Activated CD8-positive, alpha-beta T cell treated with anti-CD3 and anti-CD28 coated beads for 36 hours (primary cell): ENCODE measurements around the gene RPS5. TPM values are rescaled to one million over a fixed set of nuclear protein-coding genes. Genes with fewer than 3 reads are reported as not detected.
"Not testable (repeated sequence)": the region's sequence is repeated elsewhere in the genome, so short reads cannot be mapped to it uniquely, and the experiment has no call there.

Source experiments
- ATAC-seq: fragments of 200-7000 bp; cut with Tn5 transposase; one replicate; pipeline ENCODE4 v1.10.0; 2021; ENCODE audit warnings: mild to moderate bottlenecking, moderate library complexity
- CTCF ChIA-PET: fragments of 350-600 bp; sonication (Branson Sonifier 250); formaldehyde crosslinking; loops from one replicate; lab custom pipeline; 2021; ENCODE audit warnings: antibody characterized with exemption; lab: Charles Lee
- POLR2A ChIA-PET: fragments of 350-600 bp; sonication (Branson Sonifier 250); formaldehyde crosslinking; loops from one replicate; lab custom pipeline; 2021; ENCODE audit warnings: antibody characterized with exemption; lab: Charles Lee
- DNase-seq: peaks from one replicate; pipeline ENCODE4 v3.0.0-alpha.2; 2020
- H3K27ac Mint-ChIP-seq: one replicate; pipeline ENCODE4 v1.8.0; 2021; ENCODE audit warnings: mild to moderate bottlenecking, mixed read lengths
- H3K27me3 Mint-ChIP-seq: one replicate; pipeline ENCODE4 v1.8.0; 2021; ENCODE audit warnings: mixed read lengths
- H3K36me3 Mint-ChIP-seq: one replicate; pipeline ENCODE4 v1.8.0; 2021; ENCODE audit warnings: low read depth, mixed read lengths
- H3K4me1 Mint-ChIP-seq: one replicate; pipeline ENCODE4 v1.8.0; 2021; ENCODE audit warnings: low read depth, mixed read lengths
- H3K4me3 Mint-ChIP-seq: one replicate; pipeline ENCODE4 v1.8.0; 2021; ENCODE audit warnings: mild to moderate bottlenecking, moderate library complexity, mixed read lengths
- H3K9me3 Mint-ChIP-seq: one replicate; pipeline ENCODE4 v1.8.0; 2021; ENCODE audit warnings: mixed read lengths
- intact Hi-C: fragments of 100-400 bp; cut with micrococcal nuclease; formaldehyde crosslinking; loops from one replicate; pipeline ENCODE4 v1.10.0; 2022
- microRNA-seq: library from miRNA; unstranded; fragments of <30 nt; microRNA quantifications from one replicate; pipeline ENCODE4 v1.2.0, GENCODE V29; 2022; ENCODE audit warnings: borderline microRNAs expressed, borderline replicate concordance
- total RNA-seq, 2 experiments: library from RNA; stranded (reverse); gene quantifications; one replicate each; pipeline ENCODE4 v1.2.3, GENCODE V29; 2021
- TF ChIP-seq, protein P1 (sequence below): fragments of 200-600 bp; IDR thresholded peaks from one replicate; pipeline ENCODE4 v1.8.0; 2022; ENCODE audit warnings: antibody characterized with exemption, mild to moderate bottlenecking

Gene RPS5
- total RNA-seq, 2 experiments from 2014 or later: 1,906 to 1,936 TPM

DNA sequence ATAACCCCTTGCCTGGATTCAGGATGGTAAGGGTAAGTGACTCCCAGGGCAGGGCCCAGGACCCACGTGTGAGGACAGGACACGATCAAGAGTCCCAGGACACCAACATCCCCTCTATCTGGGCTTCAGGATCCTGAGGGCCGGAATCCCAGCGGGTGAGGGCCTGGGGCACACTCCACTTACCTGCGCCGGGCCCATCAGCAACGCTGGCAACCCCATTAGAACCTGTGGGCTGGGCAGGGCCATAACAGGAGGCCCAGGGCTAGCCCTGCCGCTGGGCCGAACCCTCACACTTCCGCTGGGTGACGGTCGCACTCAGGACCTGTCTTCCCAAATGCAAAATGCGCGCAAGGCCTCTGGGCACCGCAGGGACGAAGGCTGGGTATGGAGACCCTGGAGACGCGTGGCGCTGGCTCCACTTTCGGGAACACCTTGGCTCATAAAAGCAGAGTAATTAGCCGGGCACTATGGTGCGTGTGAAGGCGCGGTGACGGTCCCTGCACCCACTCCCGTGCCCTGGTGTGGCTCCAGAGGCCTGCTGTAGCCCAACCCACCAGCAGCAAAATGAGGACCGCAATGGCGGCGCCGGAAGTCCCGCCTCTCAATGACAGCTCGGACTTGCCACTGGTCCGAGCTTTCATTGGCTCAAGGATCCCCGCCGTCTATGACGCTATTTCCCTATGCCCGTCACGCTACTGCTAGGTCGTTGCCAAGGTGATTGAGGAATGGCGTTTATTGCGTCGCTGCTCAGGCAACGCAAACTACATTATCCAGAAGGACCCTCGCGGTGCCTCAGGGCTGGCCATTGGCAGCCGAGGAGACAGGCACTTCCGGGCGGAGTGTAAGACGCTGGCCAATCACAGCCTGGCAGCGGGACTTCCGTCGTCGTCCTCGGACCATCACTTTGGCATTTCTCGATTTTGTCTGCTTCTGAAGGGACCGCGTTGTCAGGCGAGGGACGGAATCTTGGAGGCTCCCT lies 52.8 kb downstream of the RPS5 start, which contains the start of gene ZNF132:
Gene ZNF132 (minus strand): TSS at position 578 of the 979 bp plus-strand sequence. CDS start 332 bp downstream, at position 246.
- TF ChIP-seq, protein P1, sequence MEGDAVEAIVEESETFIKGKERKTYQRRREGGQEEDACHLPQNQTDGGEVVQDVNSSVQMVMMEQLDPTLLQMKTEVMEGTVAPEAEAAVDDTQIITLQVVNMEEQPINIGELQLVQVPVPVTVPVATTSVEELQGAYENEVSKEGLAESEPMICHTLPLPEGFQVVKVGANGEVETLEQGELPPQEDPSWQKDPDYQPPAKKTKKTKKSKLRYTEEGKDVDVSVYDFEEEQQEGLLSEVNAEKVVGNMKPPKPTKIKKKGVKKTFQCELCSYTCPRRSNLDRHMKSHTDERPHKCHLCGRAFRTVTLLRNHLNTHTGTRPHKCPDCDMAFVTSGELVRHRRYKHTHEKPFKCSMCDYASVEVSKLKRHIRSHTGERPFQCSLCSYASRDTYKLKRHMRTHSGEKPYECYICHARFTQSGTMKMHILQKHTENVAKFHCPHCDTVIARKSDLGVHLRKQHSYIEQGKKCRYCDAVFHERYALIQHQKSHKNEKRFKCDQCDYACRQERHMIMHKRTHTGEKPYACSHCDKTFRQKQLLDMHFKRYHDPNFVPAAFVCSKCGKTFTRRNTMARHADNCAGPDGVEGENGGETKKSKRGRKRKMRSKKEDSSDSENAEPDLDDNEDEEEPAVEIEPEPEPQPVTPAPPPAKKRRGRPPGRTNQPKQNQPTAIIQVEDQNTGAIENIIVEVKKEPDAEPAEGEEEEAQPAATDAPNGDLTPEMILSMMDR: no peak
- peak within 1 kb of the TSS; percentile 90 for H3K27ac Mint-ChIP-seq
- ATAC-seq: peak; percentile 97
- peak within 1 kb of the TSS; percentile 81 for H3K4me3 Mint-ChIP-seq
- ChIA-PET CTCF (interaction anchor here (0.6 kb wide), 1 partner anchor 153 kb away, joined by 3 read pairs; no protein-coding TSS in a partner anchor), POLR2A (no interaction called here)
- peaks cover 52% of the 10 kb centered on the region for H3K36me3 Mint-ChIP-seq
- H3K9me3 Mint-ChIP-seq: peaks cover 46% of the 10 kb centered on the region
- DNase-seq: peak; percentile 98
- H3K4me1 Mint-ChIP-seq: peaks cover 21% of the 10 kb centered on the region
- intact Hi-C loops: no loop called here
- no peaks in the 10 kb centered on the region for H3K27me3 Mint-ChIP-seq

DNA sequence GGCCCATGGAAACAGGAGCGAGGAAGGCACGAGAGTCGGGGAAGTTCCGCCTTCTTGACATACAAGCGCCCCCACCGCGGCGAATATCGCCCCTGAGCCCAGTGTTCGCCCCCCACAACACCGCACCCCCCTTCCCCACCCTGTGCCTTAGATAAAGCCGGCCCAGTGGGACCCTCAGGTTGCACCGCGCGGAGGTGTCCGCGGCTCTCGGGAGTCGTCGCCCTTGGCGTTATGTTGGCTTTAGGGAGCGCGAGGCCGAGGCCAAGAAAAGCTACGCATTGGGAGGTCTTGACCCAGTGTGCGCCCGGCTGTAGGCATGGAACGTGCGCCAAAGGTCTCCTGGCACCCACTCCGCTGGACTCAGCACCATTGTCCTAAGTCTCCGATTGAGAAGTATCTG lies 53.5 kb downstream of the RPS5 start:
- ChIA-PET POLR2A (interaction anchor here (0.7 kb wide), 1 partner anchor 11 kb away, joined by 3 read pairs; the partner anchor contains the start of gene ZNF324B), CTCF (interaction anchor here (0.6 kb wide), 1 partner anchor 154 kb away, joined by 3 read pairs; no protein-coding TSS in a partner anchor)
- intact Hi-C loops: no loop called here
- peak overlapping the region; percentile 90 for H3K27ac Mint-ChIP-seq
- ATAC-seq (no peak), DNase-seq (no peak)
- H3K36me3 Mint-ChIP-seq: peaks cover 45% of the 10 kb centered on the region
- H3K4me3 Mint-ChIP-seq: peak overlapping the region; percentile 81
- H3K27me3 Mint-ChIP-seq: no peaks in the 10 kb centered on the region
- peaks cover 39% of the 10 kb centered on the region for H3K9me3 Mint-ChIP-seq
- peaks cover 21% of the 10 kb centered on the region for H3K4me1 Mint-ChIP-seq
- TF ChIP-seq, protein P1: no peak

DNA sequence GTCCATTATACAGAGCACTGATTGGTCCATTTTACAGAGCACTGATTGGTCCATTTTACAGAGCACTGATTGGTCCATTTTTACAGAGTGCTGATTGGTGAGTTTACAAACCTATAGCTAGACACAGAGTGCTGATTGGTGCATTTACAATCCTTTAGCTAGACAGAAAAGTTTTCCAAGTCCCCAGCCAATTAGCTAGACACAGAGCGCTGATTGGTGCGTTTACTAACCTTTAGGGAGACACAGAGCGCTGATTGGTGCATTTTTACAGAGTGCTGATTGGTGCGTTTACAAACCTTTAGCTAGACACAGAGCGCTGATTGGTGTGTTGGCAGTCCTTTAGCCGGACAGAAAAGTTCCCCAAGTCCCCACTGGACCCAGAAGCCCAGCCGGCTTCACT lies 55.9 kb downstream of the RPS5 start:
- intact Hi-C loops, ATAC-seq, H3K27ac Mint-ChIP-seq, DNase-seq, H3K27me3 Mint-ChIP-seq, H3K4me3 Mint-ChIP-seq: not testable (repeated sequence)
- ChIA-PET CTCF (interaction anchor here (1.3 kb wide), 1 partner anchor 77 kb away, joined by 3 read pairs; the partner anchor contains the start of gene ZBTB45), POLR2A (interaction anchor here (1.2 to 1.4 kb wide), 3 partner anchors 17 to 214 kb away, joined by 3 to 4 read pairs (median 4); partner anchors contain the start of genes ZNF446 and ZNF544)
- H3K9me3 Mint-ChIP-seq: peaks cover 22% of the 10 kb centered on the region
- H3K4me1 Mint-ChIP-seq: peaks cover 18% of the 10 kb centered on the region
- H3K36me3 Mint-ChIP-seq: peaks cover 24% of the 10 kb centered on the region

Small RNA genes within 50 kb of the gene (microRNA-seq; reads per million reads assigned to microRNA genes)
- not detected for gene MIR4754

Other genes starting within 250 kb of the RPS5 start
- gene ZNF329, start 236.5 kb upstream of the RPS5 start, total RNA-seq: 1 to 10 TPM; 6.0 to 6.2 TPM
- gene ZNF274, start 204.2 kb upstream of the RPS5 start, total RNA-seq: 10 to 100 TPM; 24.0 to 25.9 TPM
- 10 to 100 TPM; 49.8 to 52.3 TPM for gene ZNF544, start 158.4 kb upstream of the RPS5 start, total RNA-seq
- 1 to 10 TPM; 5.2 to 5.8 TPM for gene ZNF8, start 108.3 kb upstream of the RPS5 start, total RNA-seq
- gene ERVK3-1, start 81.9 kb upstream of the RPS5 start, total RNA-seq: 10 to 100 TPM; 40.6 to 43.0 TPM
- 1 to 10 TPM; 2.6 to 2.9 TPM for gene ZSCAN22, start 60.3 kb upstream of the RPS5 start, total RNA-seq
- 10 to 100 TPM; 35.2 to 36.2 TPM for gene A1BG, start 33.8 kb upstream of the RPS5 start, total RNA-seq
- gene ZNF497, start 24.5 kb upstream of the RPS5 start, total RNA-seq: 1 to 10 TPM; 1.3 to 1.6 TPM
- 1 to 10 TPM; 1.5 to 1.6 TPM for gene ZNF837, start 6.2 kb upstream of the RPS5 start, total RNA-seq
- 1 to 10 TPM in 1 of 2 experiments, under 1 TPM in 1; 0.81 to 1.1 TPM for gene RNF225, start 8.4 kb downstream of the RPS5 start, total RNA-seq
- gene ZNF584, start 21.4 kb downstream of the RPS5 start, total RNA-seq: 10 to 100 TPM; 12.0 to 14.3 TPM
- 1 to 10 TPM; 3.4 to 3.8 TPM for gene ZNF132, start 52.9 kb downstream of the RPS5 start, total RNA-seq
- 1 to 10 TPM; 7.6 to 8.2 TPM for gene ZNF324B, start 64.4 kb downstream of the RPS5 start, total RNA-seq
- gene ZNF324, start 79.8 kb downstream of the RPS5 start, total RNA-seq: 10 to 100 TPM in 1 of 2 experiments, 1 to 10 TPM in 1; 8.1 to 10.1 TPM
- gene ZNF446, start 89.1 kb downstream of the RPS5 start, total RNA-seq: 1 to 10 TPM; 3.5 to 4.0 TPM
- gene SLC27A5, start 124.7 kb downstream of the RPS5 start, total RNA-seq: 10 to 100 TPM; 21.7 to 26.6 TPM
- 1 to 10 TPM; 7.4 to 7.9 TPM for gene ZBTB45, start 132.5 kb downstream of the RPS5 start, total RNA-seq
- 100 to 1,000 TPM; 527 to 550 TPM for gene TRIM28, start 156.8 kb downstream of the RPS5 start, total RNA-seq
- 10 to 100 TPM; 88.3 to 90.0 TPM for gene CHMP2A, start 167.8 kb downstream of the RPS5 start, total RNA-seq
- 100 to 1,000 TPM; 107 to 114 TPM for gene UBE2M, start 171.3 kb downstream of the RPS5 start, total RNA-seq
- gene MZF1, start 186.1 kb downstream of the RPS5 start, total RNA-seq: 10 to 100 TPM; 12.1 to 13.4 TPM